Motor neuron (in vitro differentiated cells): ENCODE measurements around the gene SAMD1. TPM values are rescaled to one million over a fixed set of nuclear protein-coding genes. Genes with fewer than 3 reads are reported as not detected.
A peak's percentile ranks its signal among the peaks of the same experiment; 100 is the strongest.

ENCODE experiments used
- ATAC-seq, 8 experiments: fragments of 200-7000 bp; cut with Tn5 transposase; replicated peaks in 6 of 8; 2 replicates each; pipeline ENCODE4 v1.8.0; 2021; ENCODE audit warnings: mild to moderate bottlenecking in 8 of 8, moderate library complexity in 8 of 8
- H3K27ac ChIP-seq, 2 donors: fragments of 250-450 bp; sonication (Bioruptor Pico); 2 replicates each; pipeline ENCODE4 v1.9.0; 2021; ENCODE audit warnings: antibody characterized with exemption in 2 of 2, mild to moderate bottlenecking in 2 of 2, moderate library complexity in 1 of 2
- H3K4me1 ChIP-seq, 2 donors: fragments of 250-450 bp; sonication (Bioruptor Pico); replicated peaks in 1 of 2; 2 replicates each; pipeline ENCODE4 v1.6.1; 2021; ENCODE audit warnings: antibody characterized with exemption in 2 of 2, mild to moderate bottlenecking in 2 of 2, moderate library complexity in 1 of 2
- H3K4me3 ChIP-seq, 5 donors: fragments of 250-450 bp; sonication (Bioruptor Pico); 2 replicates each; pipeline ENCODE4 v1.9.0; 2021; ENCODE audit warnings: antibody characterized with exemption in 5 of 5, mild to moderate bottlenecking in 5 of 5, moderate library complexity in 4 of 5
- WGBS, 10 experiments: fragments of 450-650 bp; shearing (Covaris generic); methylation state at CpG; one replicate each; pipeline ENCODE4 v1.0.0; 2022; 5-methylcytosine and 5-hydroxymethylcytosine counted together
- in situ Hi-C, 9 experiments: fragments of 400-800 bp; cut with MboI; loops; one replicate each; pipeline ENCODE4 v1.15.0; 2021; ENCODE audit warnings: low sequenced_read_pairs in 9 of 9, low pct_unique_long_range_greater_than_20kb in 2 of 9; ENCODE audit not compliant: unreplicated experiment in 9 of 9
- total RNA-seq, 8 experiments: library from RNA; unstranded; fragments of 300-600 nt; gene quantifications; 2 replicates each; pipeline versions ENCODE4 v1.2.3 to v1.2.4, GENCODE V29; 2022

SAMD1 gene
- total RNA-seq: 10 to 100 TPM; 14.1 to 51.5 (median 39.2) TPM

GRCh38 chr19:14090509-14091080 is at the start of gene SAMD1:
Gene SAMD1, minus strand, starts transcription at chr19:14090751.
- H3K4me3 ChIP-seq: peak within 1 kb of the TSS; percentile 55 to 81 (median 66)
- WGBS, 10 experiments: no CpG with 5 or more reads among the region's 65 CpGs
- H3K4me1 ChIP-seq: peaks cover 6 to 11% of the 10 kb centered on the region in 2 donors
- in situ Hi-C loops: no loop called here
- ATAC-seq: peak; percentile 48 to 83 (median 77)
- peak within 1 kb of the TSS; percentile 83 to 86 for H3K27ac ChIP-seq

GRCh38 chr19:14139944-14140343 is 49.4 kb upstream of the SAMD1 start:
- 0 to 96% (median 46%) methylated on average over 2 to 9 of the region's 9 CpGs; no CpG with 5 or more reads in 3 of the 10 experiments for WGBS, 10 experiments

GRCh38 chr19:14138576-14139265 is 48.2 kb upstream of the SAMD1 start:
- in situ Hi-C loops: loop anchor here in 2 of 9 experiments (25.0 kb wide), 2 partner anchors 199 to 274 kb away; partner anchors contain the start of gene DDX39A (in 1 of the 2)
- H3K4me1 ChIP-seq: peaks cover 0 to 20% of the 10 kb centered on the region in 2 donors
- peak overlapping the region in 1 of 2 donors; percentile 20 for H3K27ac ChIP-seq
- H3K4me3 ChIP-seq: no peak overlapping the region
- 60 to 100% (median 80%) methylated on average over 1 to 7 of the region's 9 CpGs; no CpG with 5 or more reads in 2 of the 10 experiments for WGBS, 10 experiments
- no peak for ATAC-seq

More at GRCh38 chr19:14139944-14140343, 49.4 kb upstream of the SAMD1 start:
- in situ Hi-C loops: loop anchor here in 2 of 9 experiments (25.0 kb wide), 2 partner anchors 197 to 272 kb away; partner anchors contain the start of gene DDX39A (in 1 of the 2)
- Histone ChIP-seq H3K27ac (no peak overlapping the region), H3K4me3 (no peak overlapping the region), H3K4me1 (peaks cover 0 to 20% of the 10 kb centered on the region in 2 donors)
- no peak for ATAC-seq

DNA sequence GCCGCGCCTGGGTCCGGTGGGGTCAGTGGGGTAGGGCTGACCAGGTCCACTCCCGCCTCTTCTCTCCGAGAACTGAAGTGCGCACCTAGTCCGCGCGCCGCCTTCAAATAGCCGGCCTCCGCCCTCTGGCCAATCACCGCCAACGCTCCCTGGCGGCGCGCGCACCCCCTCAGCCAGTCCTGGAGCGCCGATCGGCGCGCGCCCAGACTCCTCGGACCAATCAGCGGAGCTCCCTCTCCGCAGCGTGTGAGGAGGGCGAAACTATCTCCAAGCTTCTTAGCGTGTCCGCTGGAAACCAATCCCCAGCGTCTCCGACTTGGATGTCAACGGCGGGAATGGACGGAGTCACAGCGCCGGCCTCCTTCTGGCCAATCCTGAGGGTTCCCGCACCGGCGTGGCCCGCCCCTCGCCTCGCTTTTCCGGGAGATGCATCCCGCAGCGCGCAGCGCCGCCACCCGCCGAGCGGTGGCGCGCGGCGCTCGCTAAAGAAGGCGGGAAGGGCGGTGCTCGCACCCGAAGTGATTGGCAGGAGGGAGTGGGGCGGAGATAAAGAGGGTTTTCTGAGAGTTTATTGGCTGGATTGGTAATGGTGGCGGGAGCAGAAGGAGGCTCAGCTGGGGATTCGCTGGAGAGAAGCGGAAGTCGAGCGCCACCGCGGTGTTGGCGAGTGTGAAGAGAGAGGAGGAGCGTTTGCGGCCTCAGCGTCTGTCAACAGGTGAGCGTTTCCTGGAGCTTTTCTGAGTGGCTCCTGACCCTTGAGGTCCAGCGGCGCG is 46.1 kb upstream of the SAMD1 start, which contains the start of gene ASF1B:
ASF1B (minus strand) TSS at position 81 of the 773 bp plus-strand sequence. CDS start 133 bp downstream, outside the sequence.
- in situ Hi-C loops: loop anchor here in 2 of 9 experiments (25.0 kb wide), 2 partner anchors 201 to 276 kb away; partner anchors contain the start of gene DDX39A (in 1 of the 2)
- Histone ChIP-seq H3K4me1 (peaks cover 0 to 16% of the 10 kb centered on the region in 2 donors), H3K4me3 (peak within 1 kb of the TSS; percentile 41 to 62 (median 50)), H3K27ac (peak within 1 kb of the TSS in 1 of 2 donors; percentile 76)
- 0 to 7% (median 0%) methylated on average over 1 to 23 of the region's 78 CpGs; no CpG with 5 or more reads in 4 of the 10 experiments for WGBS, 10 experiments
- peak; percentile 85 to 93 (median 90) for ATAC-seq

DNA sequence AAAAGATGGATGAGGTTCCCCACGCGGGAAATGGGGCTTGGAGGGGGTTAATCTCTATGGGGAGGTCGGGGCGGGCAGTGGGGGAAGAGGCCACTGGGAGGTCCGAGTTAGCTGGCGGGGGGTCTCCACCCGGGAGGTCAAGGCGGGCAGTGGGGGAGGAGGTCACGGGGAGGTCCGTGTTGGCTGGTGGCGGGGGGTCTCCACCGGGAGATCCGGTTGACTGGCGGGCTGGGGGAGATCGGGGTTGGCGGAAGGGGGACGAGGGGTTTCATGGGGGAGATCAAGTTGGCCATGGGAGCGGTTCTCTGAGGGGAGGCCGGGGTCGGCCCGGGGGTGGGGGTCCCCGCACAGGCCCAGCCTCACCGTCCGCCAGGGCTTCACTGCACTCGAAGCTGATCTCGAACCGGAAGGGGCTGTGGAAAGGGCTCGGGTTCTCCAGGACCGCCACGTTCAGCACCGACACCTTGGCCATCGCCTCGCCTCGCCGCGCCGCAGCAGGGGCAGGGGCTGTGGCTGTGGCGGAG is 45.5 kb upstream of the SAMD1 start:
- peak overlapping the region; percentile 34 to 52 (median 48) for H3K4me3 ChIP-seq
- no CpG with 5 or more reads among the region's 38 CpGs for WGBS, 10 experiments
- H3K27ac ChIP-seq: no peak overlapping the region
- peaks cover 0 to 16% of the 10 kb centered on the region in 2 donors for H3K4me1 ChIP-seq
- no peak for ATAC-seq
- in situ Hi-C loops: loop anchor here in 2 of 9 experiments (25.0 kb wide), 2 partner anchors 201 to 276 kb away; partner anchors contain the start of gene DDX39A (in 1 of the 2)

- Histone ChIP-seq H3K27ac (no peak overlapping the region), H3K4me1 (peaks cover 0 to 16% of the 10 kb centered on the region in 2 donors), H3K4me3 (peak overlapping the region in 1 of 5 donors; percentile 50)
- no peak for ATAC-seq
- in situ Hi-C loops: loop anchor here in 2 of 9 experiments (25.0 kb wide), 2 partner anchors 202 to 277 kb away; partner anchors contain the start of gene DDX39A (in 1 of the 2)
- 0 to 42% (median 22%) methylated on average over 1 to 4 of the region's 6 CpGs; no CpG with 5 or more reads in 4 of the 10 experiments for WGBS, 10 experiments
These were observed 44.8 kb upstream of the SAMD1 start for GRCh38 chr19:14135355-14135754.

DNA sequence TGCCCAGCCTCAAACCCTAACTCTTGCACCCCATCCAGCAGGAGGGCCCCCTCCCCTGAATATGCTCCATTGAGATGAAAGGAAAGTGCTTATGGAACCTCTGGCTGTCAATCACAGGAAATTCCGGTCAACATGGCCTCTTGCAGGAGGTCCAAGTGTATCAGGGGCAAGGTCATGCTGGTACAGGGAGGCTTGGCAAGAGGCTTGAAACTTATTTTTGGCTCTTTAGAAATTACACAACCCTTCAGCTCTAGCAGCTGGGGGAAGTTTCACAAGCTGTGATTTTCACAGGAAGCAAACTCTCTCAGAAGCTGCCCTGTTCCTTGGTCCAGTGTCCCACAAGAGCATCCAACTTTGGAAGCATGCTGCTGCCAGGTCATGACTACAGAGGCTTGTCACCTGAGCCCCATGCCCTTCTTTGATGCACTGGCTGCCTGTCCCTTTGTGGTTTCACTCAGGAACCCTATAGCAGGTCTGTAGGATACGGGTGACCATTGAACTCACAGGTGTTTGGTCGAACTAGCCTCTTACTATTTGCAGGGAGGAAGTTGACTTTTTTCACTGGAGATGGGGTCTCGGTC is 37.5 kb upstream of the SAMD1 start:
- ATAC-seq: no peak
- no peak overlapping the region for H3K4me3 ChIP-seq
- no peak overlapping the region for H3K27ac ChIP-seq
- WGBS, 10 experiments: 0 to 100% (median 80%) methylated on average over 1 to 3 of the region's 4 CpGs; no CpG with 5 or more reads in 5 of the 10 experiments
- in situ Hi-C loops: loop anchor here in 2 of 9 experiments (25.0 kb wide), 2 partner anchors 209 to 284 kb away; partner anchors contain the start of gene DDX39A (in 1 of the 2)
- no peaks in the 10 kb centered on the region for H3K4me1 ChIP-seq

GRCh38 chr19:14127176-14127575 is 36.6 kb upstream of the SAMD1 start:
- Histone ChIP-seq H3K4me1 (no peaks in the 10 kb centered on the region), H3K4me3 (no peak overlapping the region), H3K27ac (no peak overlapping the region)
- in situ Hi-C loops: loop anchor here in 2 of 9 experiments (25.0 kb wide), 2 partner anchors 210 to 285 kb away; partner anchors contain the start of gene DDX39A (in 1 of the 2)
- WGBS, 10 experiments: 76 to 100% (median 86%) methylated on average over 1 to 7 of the region's 8 CpGs; no CpG with 5 or more reads in 5 of the 10 experiments
- ATAC-seq: no peak

GRCh38 chr19:14122924-14123323 is 32.4 kb upstream of the SAMD1 start:
- Histone ChIP-seq H3K4me1 (peaks cover 12 to 15% of the 10 kb centered on the region in 2 donors), H3K4me3 (no peak overlapping the region), H3K27ac (no peak overlapping the region)
- in situ Hi-C loops: no loop called here
- 60 to 100% (median 95%) methylated on average over 1 to 6 of the region's 6 CpGs; no CpG with 5 or more reads in 6 of the 10 experiments for WGBS, 10 experiments
- no peak for ATAC-seq

DNA sequence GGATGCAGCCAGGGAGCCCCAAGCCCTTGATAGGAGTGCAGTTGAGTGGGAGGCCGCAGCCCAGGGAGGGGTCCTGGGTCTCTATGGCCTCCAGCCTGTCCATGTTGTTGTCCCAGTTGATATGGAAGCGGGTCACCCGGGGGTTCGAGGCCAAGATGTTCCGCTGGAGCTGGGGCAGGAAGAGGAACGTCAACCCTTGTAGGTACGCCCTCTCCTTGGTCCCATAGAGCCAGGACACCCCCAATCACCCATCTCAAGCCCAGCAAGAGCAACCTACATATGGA is 29.9 kb upstream of the SAMD1 start:
- WGBS, 10 experiments: 92% methylated on average over 4 of the region's 7 CpGs; no CpG with 5 or more reads in 9 of the 10 experiments
- in situ Hi-C loops: no loop called here
- no peak overlapping the region for H3K4me3 ChIP-seq
- ATAC-seq: no peak
- peak overlapping the region in 1 of 2 donors; percentile 93 for H3K27ac ChIP-seq
- peaks cover 21 to 22% of the 10 kb centered on the region in 2 donors for H3K4me1 ChIP-seq

DNA sequence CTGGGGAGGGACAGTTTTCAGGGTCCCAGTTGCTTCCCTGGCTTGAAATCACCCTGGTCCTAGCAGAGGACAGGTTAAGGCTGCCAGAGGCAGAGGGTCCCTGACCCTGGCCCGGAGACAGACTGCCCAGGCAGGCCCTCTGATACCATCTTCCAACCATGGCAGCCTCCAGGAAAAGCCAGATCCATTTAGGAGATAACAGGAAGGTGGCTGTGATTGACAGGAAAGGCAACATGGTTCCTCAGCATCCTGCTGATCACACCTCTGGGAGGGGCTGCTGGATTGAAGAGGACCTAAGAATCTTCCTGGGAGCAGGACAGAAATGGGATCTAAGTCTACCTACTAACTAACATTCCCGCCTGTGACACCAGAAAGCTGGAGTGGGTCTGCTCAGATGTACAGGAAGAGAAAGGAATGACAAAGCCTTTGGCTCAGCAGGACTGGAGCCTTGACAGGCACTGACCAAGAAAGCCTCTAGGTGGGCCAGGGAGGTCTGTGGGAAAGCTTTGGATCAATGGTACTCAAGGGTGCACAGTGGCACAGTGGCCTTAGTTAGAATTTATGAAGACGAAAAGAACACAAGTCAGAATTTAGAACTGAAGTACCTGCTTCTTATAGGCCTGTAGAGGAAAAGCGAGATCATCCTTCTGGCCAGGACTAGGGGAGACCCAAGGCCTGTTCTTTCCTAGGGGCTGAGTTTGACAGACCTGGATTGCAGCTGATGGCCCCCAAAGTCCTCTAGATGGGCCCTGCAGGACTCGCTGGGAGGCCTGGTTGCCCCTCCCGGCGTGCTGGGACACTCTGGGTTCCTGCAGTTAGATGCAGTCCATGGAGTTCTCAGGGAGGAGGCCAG is 29.3 kb upstream of the SAMD1 start:
- ATAC-seq: no peak
- Histone ChIP-seq H3K4me1 (peaks cover 21 to 22% of the 10 kb centered on the region in 2 donors), H3K4me3 (no peak overlapping the region), H3K27ac (peak overlapping the region in 1 of 2 donors; percentile 93)
- in situ Hi-C loops: no loop called here
- WGBS, 10 experiments: 80 to 100% (median 98%) methylated on average over 1 to 6 of the region's 7 CpGs; no CpG with 5 or more reads in 2 of the 10 experiments
